Kidney epithelial cell (primary cell): Measurements from ENCODE around the gene CAPN15. TPM values are rescaled to one million over a fixed set of nuclear protein-coding genes. Genes with fewer than 3 reads are reported as not detected.

Source experiments
- DNase-seq: peaks from one replicate; pipeline ENCODE4 v3.0.0-alpha.2; 2010; ENCODE audit warnings: low read depth
- H3K27me3 ChIP-seq: 2 replicates; pipeline ENCODE4 v1.6.0; 2011; ENCODE audit warnings: low read length; ENCODE audit not compliant: control insufficient read depth, insufficient read depth
- H3K36me3 ChIP-seq: 2 replicates; pipeline ENCODE4 v1.5.1; 2011; ENCODE audit warnings: low read length; ENCODE audit not compliant: control insufficient read depth, insufficient read depth
- H3K4me3 ChIP-seq: 2 replicates; pipeline ENCODE4 v1.5.1; 2011; ENCODE audit warnings: low read depth, mild to moderate bottlenecking, control low read depth, low read length
- total RNA-seq: library from RNA; depleted of rRNA; stranded (reverse); fragments of >200 nt; gene quantifications from 2 replicates; pipeline ENCODE4 v1.2.3, GENCODE V29; 2015
- TF ChIP-seq, protein P1 (sequence below): IDR thresholded peaks from 2 replicates; pipeline ENCODE4 v1.5.1; 2011; ENCODE audit warnings: mild to moderate bottlenecking, moderate library complexity, low read length, control low read depth, inconsistent platforms; ENCODE audit not compliant: insufficient read depth, poor library complexity, severe bottlenecking

CAPN15 gene
- total RNA-seq, 1 donor from 2014 or later = 47.1 TPM

GRCh38 chr16:524274-525040 lies 3.1 kb upstream of the CAPN15 start:
- DNase-seq = no peak
- Histone ChIP-seq H3K36me3 (no peaks in the 10 kb centered on the region), H3K27me3 (no peaks in the 10 kb centered on the region), H3K4me3 (no peak overlapping the region)
- TF ChIP-seq, protein P1, sequence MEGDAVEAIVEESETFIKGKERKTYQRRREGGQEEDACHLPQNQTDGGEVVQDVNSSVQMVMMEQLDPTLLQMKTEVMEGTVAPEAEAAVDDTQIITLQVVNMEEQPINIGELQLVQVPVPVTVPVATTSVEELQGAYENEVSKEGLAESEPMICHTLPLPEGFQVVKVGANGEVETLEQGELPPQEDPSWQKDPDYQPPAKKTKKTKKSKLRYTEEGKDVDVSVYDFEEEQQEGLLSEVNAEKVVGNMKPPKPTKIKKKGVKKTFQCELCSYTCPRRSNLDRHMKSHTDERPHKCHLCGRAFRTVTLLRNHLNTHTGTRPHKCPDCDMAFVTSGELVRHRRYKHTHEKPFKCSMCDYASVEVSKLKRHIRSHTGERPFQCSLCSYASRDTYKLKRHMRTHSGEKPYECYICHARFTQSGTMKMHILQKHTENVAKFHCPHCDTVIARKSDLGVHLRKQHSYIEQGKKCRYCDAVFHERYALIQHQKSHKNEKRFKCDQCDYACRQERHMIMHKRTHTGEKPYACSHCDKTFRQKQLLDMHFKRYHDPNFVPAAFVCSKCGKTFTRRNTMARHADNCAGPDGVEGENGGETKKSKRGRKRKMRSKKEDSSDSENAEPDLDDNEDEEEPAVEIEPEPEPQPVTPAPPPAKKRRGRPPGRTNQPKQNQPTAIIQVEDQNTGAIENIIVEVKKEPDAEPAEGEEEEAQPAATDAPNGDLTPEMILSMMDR = no peak

DNA sequence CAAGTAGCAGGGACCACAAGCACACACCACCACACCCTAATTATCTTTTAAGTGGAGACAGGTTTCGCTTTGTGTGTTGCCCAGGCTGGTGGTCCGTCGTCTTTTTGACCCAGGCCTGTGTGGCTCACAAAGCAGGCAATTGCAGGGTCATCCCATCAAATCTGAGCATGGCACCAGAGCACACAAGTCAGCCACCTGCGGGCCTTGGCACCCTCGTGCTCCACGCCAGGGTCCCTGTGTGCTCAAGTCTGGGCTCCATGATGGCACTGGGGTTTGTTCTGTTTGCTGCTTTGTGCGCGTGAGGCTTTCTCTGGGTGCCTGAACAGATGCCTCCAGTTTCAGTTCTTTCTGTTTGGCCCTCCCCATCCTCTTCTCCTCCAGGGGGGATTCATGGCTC lies 2.4 kb upstream of the CAPN15 start:
- TF ChIP-seq, protein P1 = no peak
- no peaks in the 10 kb centered on the region for H3K27me3 ChIP-seq
- no peak overlapping the region for H3K4me3 ChIP-seq
- H3K36me3 ChIP-seq = peaks cover 2% of the 10 kb centered on the region
- no peak for DNase-seq

DNA sequence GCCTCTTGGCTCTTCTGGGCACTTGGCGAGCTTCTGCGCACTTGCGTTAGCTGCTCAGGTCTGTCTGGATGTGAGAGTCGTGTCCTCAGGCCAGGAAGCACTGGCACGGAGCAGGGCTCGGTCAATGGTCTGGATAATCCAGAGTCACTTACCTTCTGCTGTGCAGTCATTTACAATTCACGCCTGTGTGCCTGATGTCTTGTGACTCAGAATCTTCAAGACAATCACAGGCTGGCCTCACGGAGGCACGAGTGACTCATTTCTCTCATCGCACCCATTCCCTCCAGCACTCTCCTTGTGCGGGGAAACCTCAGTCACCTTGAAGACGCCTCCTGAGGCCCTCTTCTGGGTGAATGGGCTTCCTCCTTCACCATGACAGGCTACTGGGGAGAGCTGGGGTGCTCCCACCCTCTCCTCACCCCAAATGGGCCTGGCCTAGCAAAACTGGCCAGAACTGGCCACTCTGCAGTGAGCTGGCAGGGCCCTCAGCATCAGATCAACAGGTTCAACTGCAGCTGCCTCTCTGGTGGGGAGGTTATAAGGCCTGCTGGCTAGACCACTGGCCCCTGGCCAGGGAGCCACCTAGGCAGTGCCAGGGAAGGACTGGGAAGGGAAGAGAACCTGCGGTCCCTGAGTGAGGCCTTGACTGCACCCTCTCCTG lies 1.9 kb upstream of the CAPN15 start:
- Histone ChIP-seq H3K27me3 (no peaks in the 10 kb centered on the region), H3K4me3 (no peak overlapping the region), H3K36me3 (peaks cover 2% of the 10 kb centered on the region)
- DNase-seq = peak; percentile 93
- TF ChIP-seq, protein P1 = no peak

GRCh38 chr16:526181-527014 lies 1.1 kb upstream of the CAPN15 start:
- Histone ChIP-seq H3K27me3 (no peaks in the 10 kb centered on the region), H3K36me3 (peaks cover 2% of the 10 kb centered on the region), H3K4me3 (peak overlapping the region; percentile 81)
- no peak for DNase-seq
- TF ChIP-seq, protein P1 = no peak

DNA sequence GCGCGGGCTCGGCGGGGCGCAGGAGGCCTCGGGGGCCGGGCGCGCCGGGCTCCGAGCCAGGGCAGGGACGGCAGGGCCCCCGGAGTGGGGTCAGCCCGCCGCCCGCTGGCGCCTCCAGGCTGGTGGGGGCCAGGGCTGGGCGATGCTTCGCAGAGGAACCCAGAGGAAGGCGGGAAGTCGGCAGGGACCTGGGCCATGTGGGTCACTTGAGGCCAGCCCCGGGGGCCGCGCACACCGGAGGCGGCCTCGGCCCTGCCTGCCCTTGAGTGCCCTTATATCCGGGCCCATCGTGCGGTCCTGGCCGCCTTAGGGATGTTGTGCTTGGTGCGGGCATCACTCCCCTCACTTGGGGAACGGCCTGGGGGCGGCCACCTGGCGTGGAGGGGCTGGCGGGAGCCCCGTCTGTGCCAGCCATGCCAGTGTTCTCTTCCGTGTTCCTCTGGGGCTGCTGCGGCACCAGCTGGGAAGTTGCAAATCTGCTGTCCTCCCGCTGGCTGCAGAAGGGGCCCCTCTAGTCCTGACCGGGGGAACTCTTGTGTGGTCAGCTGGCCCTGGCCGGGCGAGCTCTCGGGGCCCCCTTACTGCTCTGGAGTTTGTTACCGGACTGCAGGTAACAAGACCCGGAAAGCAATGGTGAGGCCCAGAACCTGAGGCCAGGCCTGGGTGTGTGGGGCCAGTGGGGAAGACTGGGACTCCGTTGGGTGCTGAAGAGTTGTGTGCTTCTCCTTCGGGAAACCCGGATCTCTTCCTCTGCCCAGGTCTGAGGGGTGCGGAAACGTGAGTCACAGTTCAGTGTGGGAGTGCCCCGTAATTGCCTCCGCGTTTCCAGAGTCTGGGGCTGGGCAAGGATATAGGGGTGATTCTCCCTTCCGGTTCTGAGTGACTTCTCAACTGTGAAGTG lies 849 bp downstream of the CAPN15 start:
- TF ChIP-seq, protein P1 = no peak
- no peak for DNase-seq
- H3K36me3 ChIP-seq = peaks cover 2% of the 10 kb centered on the region

More for the DNA sequence above, 849 bp downstream of the CAPN15 start:
- no peaks in the 10 kb centered on the region for H3K27me3 ChIP-seq
- peak overlapping the region; percentile 81 for H3K4me3 ChIP-seq
